CD4-positive, alpha-beta T cell treated with Interleukin-10 for 1 hour (primary cell): Measurements from ENCODE around the gene TMEM63A.
"Not testable (repeated sequence)": the region's sequence is repeated elsewhere in the genome, so short reads cannot be mapped to it uniquely, and the experiment has no call there.

Source experiments
- DNase-seq: peaks from one replicate; pipeline ENCODE4 v3.0.0-alpha.2; 2020

Gene TMEM63A

GRCh38 chr1:225881959-225882693 lies at the start of gene TMEM63A:
TSS of gene TMEM63A (minus strand) at chr1:225882380. CDS start at chr1:225877580, 4,800 bp downstream.
- peak; percentile 91 for DNase-seq

- DNase-seq: no peak
Measured at GRCh38 chr1:225931270-225932136, 49.3 kb upstream of the TMEM63A start.

GRCh38 chr1:225930566-225930965 lies 48.4 kb upstream of the TMEM63A start:
- no peak for DNase-seq

GRCh38 chr1:225929462-225929861 lies 47.3 kb upstream of the TMEM63A start:
- not testable (repeated sequence) for DNase-seq

- DNase-seq: peak; percentile 34
Measured at GRCh38 chr1:225928186-225929175, 46.3 kb upstream of the TMEM63A start.

- no peak for DNase-seq
Measured at GRCh38 chr1:225926551-225927113, 44.5 kb upstream of the TMEM63A start.

- peak; percentile 96 for DNase-seq
Measured at GRCh38 chr1:225923692-225924555, 41.7 kb upstream of the TMEM63A start, which contains the start of gene PYCR2. TSS of gene PYCR2 (minus strand) at chr1:225924250. CDS start at chr1:225924110, 140 bp downstream.

GRCh38 chr1:225923381-225923691 lies 41.2 kb upstream of the TMEM63A start:
- DNase-seq: no peak

- DNase-seq: no peak
Measured at GRCh38 chr1:225921734-225922709, 39.8 kb upstream of the TMEM63A start.

- no peak for DNase-seq
Measured at GRCh38 chr1:225919906-225920305, 37.7 kb upstream of the TMEM63A start.

GRCh38 chr1:225918280-225918679 lies 36.1 kb upstream of the TMEM63A start:
- DNase-seq: no peak

GRCh38 chr1:225917536-225917935 lies 35.4 kb upstream of the TMEM63A start:
- no peak for DNase-seq

- no peak for DNase-seq
Measured at GRCh38 chr1:225917101-225917500, 34.9 kb upstream of the TMEM63A start.

- no peak for DNase-seq
Measured at GRCh38 chr1:225915538-225915991, 33.4 kb upstream of the TMEM63A start.

- DNase-seq: no peak
Measured at GRCh38 chr1:225914947-225915346, 32.8 kb upstream of the TMEM63A start.

GRCh38 chr1:225914391-225914790 lies 32.2 kb upstream of the TMEM63A start:
- no peak for DNase-seq

- peak; percentile 73 for DNase-seq
Measured at GRCh38 chr1:225911191-225912130, 29.3 kb upstream of the TMEM63A start.

- no peak for DNase-seq
Measured at GRCh38 chr1:225909477-225909876, 27.3 kb upstream of the TMEM63A start.

GRCh38 chr1:225908773-225909172 lies 26.6 kb upstream of the TMEM63A start:
- no peak for DNase-seq
